ENCODE data around the gene MPP7.

The MPP7 gene

DNA sequence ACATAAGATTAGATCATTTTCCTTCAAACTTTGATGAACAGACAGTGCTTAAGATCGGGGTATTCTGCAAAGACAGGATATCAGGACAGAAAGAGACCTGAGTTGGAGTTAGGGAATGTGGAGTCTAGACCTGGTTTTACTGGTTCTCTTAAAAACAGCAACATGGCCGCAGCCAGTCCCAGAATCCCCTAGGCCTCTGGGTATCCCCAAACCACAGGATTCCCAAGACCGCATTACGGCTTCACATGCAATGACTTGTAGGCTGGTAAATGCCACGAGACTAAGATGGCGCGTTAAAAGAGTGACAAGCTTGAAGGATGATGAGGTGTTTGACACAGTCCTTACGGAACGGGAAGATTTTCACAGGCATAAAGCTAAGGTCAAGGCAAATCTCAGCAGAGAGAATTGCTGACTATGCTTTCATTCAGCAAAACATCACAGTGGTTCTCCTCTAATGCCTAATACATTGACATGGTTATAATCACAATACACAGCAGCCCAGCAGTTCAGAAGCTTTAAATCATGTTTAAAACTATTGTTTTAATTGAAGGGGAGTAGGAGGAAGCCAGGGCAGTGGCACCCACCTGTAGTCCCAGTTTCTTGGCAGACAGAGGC, 32.9 kb downstream of the MPP7 start:
- no peak for DNase-seq (ENCODE audit: low read depth in 2 of 2)

DNA sequence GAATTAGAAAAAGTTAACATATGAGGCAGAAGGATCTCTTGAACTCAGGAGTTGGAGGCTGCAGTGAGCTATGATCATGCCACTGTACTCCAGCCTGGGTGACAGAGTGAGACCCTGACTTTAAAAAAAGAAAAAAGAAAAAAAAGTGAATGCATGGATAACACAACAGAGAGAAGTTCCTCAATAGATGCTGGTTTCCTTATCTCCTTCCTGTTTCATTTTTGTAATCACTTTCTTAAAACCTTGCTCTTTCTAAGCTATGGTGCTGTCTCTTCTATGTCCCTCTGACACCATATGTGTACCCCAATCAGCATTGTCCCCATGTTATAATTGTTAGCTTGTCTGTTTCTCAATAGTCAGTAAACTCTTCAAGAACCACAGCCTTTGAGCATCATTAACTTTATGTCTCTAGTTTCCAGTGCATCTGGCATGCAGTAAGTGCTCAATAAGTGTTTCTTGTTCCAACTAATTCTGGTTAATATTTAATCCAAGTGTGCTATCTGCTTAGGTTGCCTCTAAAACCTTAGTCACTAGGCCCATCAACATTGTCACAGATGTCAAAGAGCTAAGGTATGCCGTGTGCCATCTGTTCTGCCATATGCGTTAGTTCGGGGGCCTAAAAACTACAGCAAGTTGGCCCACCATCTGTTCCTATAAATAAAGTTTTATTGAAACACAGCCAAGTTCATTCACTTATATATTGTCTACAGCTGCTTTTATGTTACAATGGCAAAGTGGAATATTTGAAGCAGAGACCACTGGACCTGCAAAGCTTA, 36.2 kb downstream of the MPP7 start:
- no peak for DNase-seq (ENCODE audit: low read depth in 2 of 2)

DNA sequence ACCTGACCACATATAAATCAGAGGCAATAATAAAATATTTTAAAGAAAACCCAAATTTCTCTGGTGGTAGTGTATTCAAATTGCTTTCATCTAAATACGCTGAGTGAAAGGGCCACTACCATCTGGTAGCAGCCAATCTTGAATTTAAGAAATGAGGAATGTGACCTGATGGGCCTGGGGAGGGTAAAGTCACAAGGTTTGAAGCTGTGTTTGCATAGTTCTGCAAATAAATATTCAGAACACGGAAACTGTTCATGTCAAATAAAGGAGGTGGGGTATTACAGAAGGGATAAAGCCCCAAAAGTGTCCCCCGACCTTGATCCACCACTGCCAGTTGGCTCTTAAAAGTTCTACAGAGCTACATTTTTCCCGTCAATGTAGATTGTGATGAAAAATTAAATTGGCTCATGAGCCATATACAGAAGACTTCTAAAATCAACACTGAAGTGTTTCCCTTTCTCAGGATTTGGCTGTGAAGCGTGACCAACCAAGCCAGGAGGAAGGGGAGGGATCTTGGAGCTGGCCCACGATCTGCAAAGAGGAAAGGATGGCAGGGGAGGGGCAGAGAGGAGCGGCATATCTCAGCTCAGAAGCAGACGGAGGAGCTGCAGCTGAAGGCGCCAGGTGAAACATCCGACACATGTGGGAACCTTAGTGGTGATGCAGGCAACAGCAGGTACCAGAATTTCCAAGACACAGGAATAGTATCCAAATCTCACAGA, 39.6 kb downstream of the MPP7 start:
- DNase-seq (ENCODE audit: low read depth in 2 of 2), result no peak

DNA sequence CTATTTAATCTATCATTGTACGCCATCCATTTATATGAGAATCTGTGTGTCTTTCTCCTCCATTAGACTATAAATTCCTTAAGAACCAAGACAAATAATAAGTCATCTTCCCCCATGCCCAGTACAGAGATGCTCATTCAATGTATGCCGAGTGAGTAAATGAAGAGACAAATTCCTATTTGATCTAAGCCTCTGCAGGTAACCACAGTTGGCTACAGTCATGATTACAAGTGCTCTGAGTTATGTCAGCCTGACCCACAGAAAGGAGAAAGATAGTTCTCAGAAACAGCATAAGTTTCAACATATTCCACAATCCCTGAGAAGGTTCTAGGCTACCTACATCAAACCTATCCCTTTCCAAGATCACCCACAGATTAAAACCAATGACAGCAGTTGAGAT, 46.1 kb downstream of the MPP7 start:
- DNase-seq (ENCODE audit: low read depth in 2 of 2), result no peak

DNA sequence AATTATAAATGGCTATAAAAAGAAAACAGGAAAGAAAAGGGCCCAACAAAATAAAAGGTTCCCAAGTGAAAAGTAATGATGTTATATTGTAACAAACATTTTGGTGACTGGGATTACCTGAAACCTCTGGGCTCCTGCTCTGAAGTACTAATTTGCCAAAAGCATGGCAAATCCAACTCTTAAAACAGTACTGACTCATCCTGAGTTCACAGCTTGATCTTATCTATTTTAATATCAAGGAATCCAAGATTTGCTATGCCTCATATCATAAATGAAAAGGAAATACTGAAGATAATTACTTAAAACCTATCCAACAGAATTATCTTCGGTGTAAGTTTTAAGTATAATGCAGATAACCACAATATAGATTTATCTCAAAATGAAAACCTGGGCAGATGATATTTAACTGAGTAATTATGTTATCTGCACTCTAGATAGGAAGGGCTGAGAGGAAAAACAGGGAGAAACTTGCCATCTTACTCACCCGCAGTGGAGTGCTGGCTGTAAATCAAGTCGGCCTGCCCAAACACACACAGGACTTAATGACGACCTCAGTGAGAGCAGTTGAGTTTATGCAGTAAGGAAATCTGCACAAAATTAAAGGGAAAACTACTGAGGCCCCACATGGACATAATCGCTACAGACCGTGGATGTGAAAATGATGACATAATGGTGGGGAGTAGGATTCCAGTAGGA, 48.4 kb downstream of the MPP7 start:
- DNase-seq (ENCODE audit: low read depth in 2 of 2), result no peak

DNA sequence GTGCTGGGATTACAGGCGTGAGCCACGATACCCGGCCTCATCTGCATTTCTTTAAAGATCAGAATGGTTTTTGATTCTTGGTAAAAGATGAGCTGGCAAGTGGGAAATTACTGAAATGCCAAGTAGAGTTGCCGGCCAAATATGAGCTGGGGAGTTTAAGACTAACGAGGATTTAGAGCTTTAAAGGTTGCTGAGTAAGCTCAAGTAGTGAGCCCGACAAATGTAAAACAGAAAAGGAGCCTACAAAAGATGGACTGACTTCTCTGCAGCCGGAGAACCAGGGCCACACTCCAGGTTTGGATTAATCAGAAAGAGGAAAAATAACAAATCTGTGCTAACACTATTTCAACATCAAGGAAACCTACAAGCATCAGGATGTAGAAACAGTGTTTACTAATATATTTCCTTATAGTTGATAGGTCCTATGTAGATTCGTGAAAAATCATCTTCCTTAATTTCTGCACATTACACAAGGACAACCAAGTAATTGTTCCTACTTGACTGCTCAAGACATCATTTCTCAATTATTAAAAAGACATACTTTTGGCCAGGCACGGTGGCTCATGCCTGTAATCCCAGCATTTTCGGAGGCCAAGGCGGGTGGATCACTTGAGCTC, 49.6 kb downstream of the MPP7 start:
- no peak for DNase-seq (ENCODE audit: low read depth in 2 of 2)
